HEK293 (cell line): ENCODE measurements around the gene TTLL9.

Experiments used
- CTCF ChIP-seq: fragments of 450-650 bp; formaldehyde crosslinking; IDR thresholded peaks from 2 replicates; pipeline ENCODE4 v1.5.1; 2016; ENCODE audit warnings: missing biosample characterization, missing genetic modification characterization
- REST ChIP-seq: fragments of 450-650 bp; formaldehyde crosslinking; IDR thresholded peaks from 2 replicates; pipeline ENCODE4 v1.5.1; 2016; ENCODE audit warnings: missing biosample characterization, missing genetic modification characterization
- ZBTB11 ChIP-seq: fragments of 450-650 bp; formaldehyde crosslinking; conservative IDR thresholded peaks from 2 replicates; pipeline ENCODE4 v1.5.1; 2016; ENCODE audit warnings: low read depth, missing biosample characterization, missing genetic modification characterization
- ZBTB17 ChIP-seq: fragments of 450-650 bp; formaldehyde crosslinking; IDR thresholded peaks from 2 replicates; pipeline ENCODE4 v1.5.1; 2016; ENCODE audit warnings: missing biosample characterization, missing genetic modification characterization
- ZNF112 ChIP-seq: fragments of 450-650 bp; formaldehyde crosslinking; IDR thresholded peaks from 2 replicates; pipeline ENCODE4 v1.5.0; 2017; ENCODE audit warnings: missing biosample characterization, missing genetic modification characterization
- ZNF175 ChIP-seq: fragments of 450-650 bp; formaldehyde crosslinking; IDR thresholded peaks from 2 replicates; pipeline ENCODE4 v1.5.1; 2016; ENCODE audit warnings: missing biosample characterization, missing genetic modification characterization
- ZNF302 ChIP-seq: fragments of 450-650 bp; formaldehyde crosslinking; IDR thresholded peaks from 2 replicates; pipeline ENCODE4 v1.5.1; 2016; ENCODE audit warnings: missing biosample characterization, missing genetic modification characterization, low read depth
- ZNF639 ChIP-seq: fragments of 450-650 bp; formaldehyde crosslinking; IDR thresholded peaks from 2 replicates; pipeline ENCODE4 v1.5.1; 2016; ENCODE audit warnings: missing biosample characterization, missing genetic modification characterization
- ZNF660 ChIP-seq: fragments of 450-650 bp; IDR thresholded peaks from 2 replicates; pipeline ENCODE4 v1.5.1; 2018; ENCODE audit warnings: missing biosample characterization, mild to moderate bottlenecking, missing genetic modification characterization
- ZNF692 ChIP-seq: fragments of 450-650 bp; formaldehyde crosslinking; IDR thresholded peaks from 2 replicates; pipeline ENCODE4 v1.5.1; 2016; ENCODE audit warnings: missing biosample characterization, missing genetic modification characterization

- TF ChIP-seq REST (tag by site-specific recombination), result no peak
- TF ChIP-seq ZNF692 (tag by site-specific recombination), result no peak
- no peak for TF ChIP-seq ZNF175 (tag by site-specific recombination)
- no peak for TF ChIP-seq CTCF
- TF ChIP-seq ZNF112 (tag by site-specific recombination), result no peak
- no peak for TF ChIP-seq ZNF660 (tag by site-specific recombination)
- TF ChIP-seq ZBTB17 (tag by site-specific recombination), result no peak
- no peak for TF ChIP-seq ZNF639 (tag by site-specific recombination)
- no peak for TF ChIP-seq ZBTB11 (tag by site-specific recombination)
- TF ChIP-seq ZNF302, result no peak
Observed at GRCh38 chr20:31824554-31825313, 45.7 kb upstream of the TTLL9 start.
